A673 (cell line): ENCODE measurements around the gene UBXN6. TPM values are rescaled to one million over a fixed set of nuclear protein-coding genes. Genes with fewer than 3 reads are reported as not detected.

Experiments
- BruUV-seq: library from RNA; stranded (reverse); fragments of 400-500 nt; replicated peaks from 2 replicates; lab custom pipeline; 2021; lab: Mats Ljungman, UMichigan
- CTCF ChIA-PET: fragments of 300-600 bp; sonication (Branson Sonifier 250); formaldehyde crosslinking; loops from one replicate; lab custom pipeline; 2022; ENCODE audit warnings: antibody characterized with exemption; lab: Charles Lee
- POLR2A ChIA-PET: fragments of 300-600 bp; sonication (Branson Sonifier 250); formaldehyde crosslinking; loops from one replicate; lab custom pipeline; 2022; ENCODE audit warnings: antibody characterized with exemption; ENCODE audit not compliant: low non-redundant PET; lab: Charles Lee
- DNase-seq: peaks from one replicate; pipeline ENCODE4 v3.0.0-alpha.2; 2015; ENCODE audit warnings: low spot score
- H3K27ac ChIP-seq: fragments of 200-600 bp; sonication (generic); 2 replicates; pipeline ENCODE4 v1.5.1; 2016; ENCODE audit warnings: mixed run types, low read depth, mild to moderate bottlenecking, mixed read lengths, antibody characterized with exemption, low read length; ENCODE audit not compliant: poor library complexity, severe bottlenecking
- H3K27me3 ChIP-seq: fragments of 200-600 bp; sonication (generic); replicated peaks from 2 replicates; pipeline ENCODE4 v1.6.1; 2017; ENCODE audit warnings: mixed run types, low read depth, mild to moderate bottlenecking, mixed read lengths, antibody characterized with exemption, low read length; ENCODE audit not compliant: insufficient read depth, poor library complexity
- H3K36me3 ChIP-seq: fragments of 200-600 bp; sonication (generic); 2 replicates; pipeline ENCODE4 v1.6.1; 2016; ENCODE audit warnings: mixed run types, mild to moderate bottlenecking, mixed read lengths, antibody characterized with exemption, low read length; ENCODE audit not compliant: insufficient read depth, poor library complexity, severe bottlenecking
- H3K4me1 ChIP-seq: fragments of 200-600 bp; sonication (generic); 2 replicates; pipeline ENCODE4 v1.6.1; 2017; ENCODE audit warnings: mixed run types, mild to moderate bottlenecking, mixed read lengths, antibody characterized with exemption, low read length; ENCODE audit not compliant: insufficient read depth, poor library complexity, severe bottlenecking
- H3K4me3 ChIP-seq: fragments of 200-600 bp; sonication (generic); 2 replicates; pipeline ENCODE4 v1.5.1; 2016; ENCODE audit warnings: low read depth, mixed run types, mild to moderate bottlenecking, mixed read lengths, low read length; ENCODE audit not compliant: poor library complexity, severe bottlenecking
- H3K9me3 ChIP-seq: fragments of 200-600 bp; sonication (generic); 2 replicates; pipeline ENCODE4 v1.6.1; 2016; ENCODE audit warnings: mixed run types, low read depth, mild to moderate bottlenecking, mixed read lengths, antibody characterized with exemption, low read length; ENCODE audit not compliant: poor library complexity, severe bottlenecking
- CTCF ChIP-seq: fragments of 300-800, 200-600 bp; sonication (generic); conservative IDR thresholded peaks from 2 replicates; pipeline ENCODE4 v1.5.1; 2017; ENCODE audit warnings: low read depth, mild to moderate bottlenecking, antibody characterized with exemption, low read length, moderate library complexity, mixed read lengths
- EZH2 ChIP-seq: fragments of 200-600 bp; sonication (generic); IDR thresholded peaks from 2 replicates; pipeline ENCODE4 v1.6.1; 2017; ENCODE audit warnings: borderline replicate concordance, low read depth, mild to moderate bottlenecking, mixed read lengths, antibody characterized with exemption, low read length; ENCODE audit not compliant: poor library complexity, severe bottlenecking
- intact Hi-C: fragments of 100-400 bp; cut with micrococcal nuclease; formaldehyde crosslinking; loops from one replicate; pipeline ENCODE4 v1.10.0; 2022; ENCODE audit not compliant: unreplicated experiment
- total RNA-seq: library from RNA; stranded (reverse); gene quantifications from 2 replicates; pipeline ENCODE4 v1.2.3, GENCODE V29; 2021

The UBXN6 gene
- total RNA-seq, 1 experiment from 2014 or later: 49.1 TPM

- H3K36me3 ChIP-seq: peaks cover 78% of the 10 kb centered on the region
- intact Hi-C loops: no loop called here
- no TSS peak for BruUV-seq
These were observed 32.1 kb downstream of the UBXN6 start for GRCh38 chr19:4425537-4425936.

GRCh38 chr19:4423416-4424126, 34.0 kb downstream of the UBXN6 start:
- Histone ChIP-seq H3K36me3 (peaks cover 76% of the 10 kb centered on the region), H3K9me3 (no peaks in the 10 kb centered on the region), H3K27ac (no peak overlapping the region), H3K4me3 (no peak overlapping the region), H3K27me3 (no peaks in the 10 kb centered on the region), H3K4me1 (no peaks in the 10 kb centered on the region)
- CTCF ChIA-PET: no interaction called here
- no peak for DNase-seq
- POLR2A ChIA-PET: no interaction called here
- BruUV-seq: no TSS peak
- intact Hi-C loops: no loop called here
- TF ChIP-seq CTCF: no peak
- TF ChIP-seq EZH2: no peak

More at GRCh38 chr19:4425537-4425936, 32.1 kb downstream of the UBXN6 start:
- ChIA-PET CTCF (no interaction called here), POLR2A (no interaction called here)
- no peak overlapping the region for H3K27ac ChIP-seq
- H3K4me3 ChIP-seq: no peak overlapping the region
- no peak for TF ChIP-seq EZH2
- no peak for TF ChIP-seq CTCF
- no peaks in the 10 kb centered on the region for H3K9me3 ChIP-seq
- H3K27me3 ChIP-seq: no peaks in the 10 kb centered on the region
- DNase-seq: no peak
- no peaks in the 10 kb centered on the region for H3K4me1 ChIP-seq

- Histone ChIP-seq H3K4me3 (no peak overlapping the region), H3K27me3 (no peaks in the 10 kb centered on the region), H3K9me3 (no peaks in the 10 kb centered on the region), H3K4me1 (peaks cover 17% of the 10 kb centered on the region), H3K36me3 (peaks cover 73% of the 10 kb centered on the region), H3K27ac (no peak overlapping the region)
- CTCF ChIA-PET: no interaction called here
- POLR2A ChIA-PET: no interaction called here
- intact Hi-C loops: no loop called here
- no peak for DNase-seq
- BruUV-seq: no TSS peak
- TF ChIP-seq CTCF (no peak), EZH2 (no peak)
These were observed 41.3 kb downstream of the UBXN6 start for GRCh38 chr19:4416268-4416667.
